Astrocyte (in vitro differentiated cells and primary cell): Measurements from ENCODE around the gene LIME1.

ENCODE experiments used
- EZH2 ChIP-seq: IDR thresholded peaks from 2 replicates; pipeline ENCODE4 v1.6.1; 2012; ENCODE audit warnings: mild to moderate bottlenecking, low read length, inconsistent platforms; ENCODE audit not compliant: insufficient read depth
- TF ChIP-seq, protein P1 (sequence below): IDR thresholded peaks from 2 replicates; pipeline ENCODE4 v1.5.1; 2011; ENCODE audit warnings: low read depth, mild to moderate bottlenecking, inconsistent platforms, low read length, moderate library complexity; ENCODE audit not compliant: insufficient read depth

DNA sequence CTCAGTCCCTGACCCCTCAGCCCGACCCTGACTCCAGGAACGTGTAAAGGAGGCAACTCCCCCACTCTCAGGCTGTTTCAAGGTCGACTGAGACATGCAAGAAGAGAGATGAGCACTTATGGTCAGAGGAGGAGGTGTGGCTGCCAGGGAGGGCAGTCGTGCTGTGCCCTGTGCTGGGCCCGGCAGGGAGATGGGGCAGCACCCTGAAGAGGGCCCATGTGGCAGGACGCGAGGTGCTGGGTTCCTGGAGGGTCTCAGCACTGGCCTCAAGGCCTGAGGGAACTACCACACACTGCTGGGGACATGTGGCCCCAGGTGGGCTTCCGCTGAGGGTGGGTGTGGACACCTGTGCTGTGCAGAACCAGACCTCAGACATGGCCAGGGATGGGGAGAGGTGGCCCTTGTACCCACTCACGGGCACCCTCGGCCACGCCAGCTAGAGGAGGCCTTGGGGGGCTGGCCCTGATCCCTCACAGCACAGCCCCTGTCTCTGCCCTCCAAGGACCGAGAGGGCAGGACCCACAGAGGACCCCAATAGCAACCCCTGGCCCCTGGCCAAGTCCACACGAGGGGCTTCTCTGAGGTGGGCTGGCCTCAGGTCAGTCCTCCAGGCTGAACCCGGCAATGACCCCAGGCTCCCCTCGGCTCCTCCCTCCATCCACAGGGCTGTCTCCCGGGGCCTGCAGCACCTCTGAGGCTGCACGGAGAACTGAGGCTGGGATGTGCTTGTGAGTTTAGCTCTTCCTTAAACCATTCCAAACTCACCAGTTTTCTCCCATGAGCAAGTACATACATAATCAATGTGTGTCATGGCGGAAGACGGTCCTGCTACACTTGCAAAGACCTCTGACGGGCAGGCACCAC, 11.8 kb downstream of the LIME1 start:
- TF ChIP-seq, protein P1, sequence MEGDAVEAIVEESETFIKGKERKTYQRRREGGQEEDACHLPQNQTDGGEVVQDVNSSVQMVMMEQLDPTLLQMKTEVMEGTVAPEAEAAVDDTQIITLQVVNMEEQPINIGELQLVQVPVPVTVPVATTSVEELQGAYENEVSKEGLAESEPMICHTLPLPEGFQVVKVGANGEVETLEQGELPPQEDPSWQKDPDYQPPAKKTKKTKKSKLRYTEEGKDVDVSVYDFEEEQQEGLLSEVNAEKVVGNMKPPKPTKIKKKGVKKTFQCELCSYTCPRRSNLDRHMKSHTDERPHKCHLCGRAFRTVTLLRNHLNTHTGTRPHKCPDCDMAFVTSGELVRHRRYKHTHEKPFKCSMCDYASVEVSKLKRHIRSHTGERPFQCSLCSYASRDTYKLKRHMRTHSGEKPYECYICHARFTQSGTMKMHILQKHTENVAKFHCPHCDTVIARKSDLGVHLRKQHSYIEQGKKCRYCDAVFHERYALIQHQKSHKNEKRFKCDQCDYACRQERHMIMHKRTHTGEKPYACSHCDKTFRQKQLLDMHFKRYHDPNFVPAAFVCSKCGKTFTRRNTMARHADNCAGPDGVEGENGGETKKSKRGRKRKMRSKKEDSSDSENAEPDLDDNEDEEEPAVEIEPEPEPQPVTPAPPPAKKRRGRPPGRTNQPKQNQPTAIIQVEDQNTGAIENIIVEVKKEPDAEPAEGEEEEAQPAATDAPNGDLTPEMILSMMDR: no peak
- TF ChIP-seq EZH2: no peak
